K562 (cell line): ENCODE data around the gene DEPDC1B.

Experiments used
- POLR2AphosphoS5 ChIP-seq: IDR thresholded peaks from 2 replicates; pipeline ENCODE4 v1.6.1; 2011; ENCODE audit warnings: mild to moderate bottlenecking, low read depth, low read length, moderate library complexity; ENCODE audit not compliant: control insufficient read depth, insufficient read depth
- PRPF4 ChIP-seq: fragments of 200-400 bp; formaldehyde crosslinking; IDR thresholded peaks from one replicate; pipeline ENCODE4 v1.6.1; 2017; ENCODE audit warnings: low read length, low read depth, mild to moderate bottlenecking; ENCODE audit not compliant: insufficient read depth, poor library complexity, severe bottlenecking
- TCF7L2 ChIP-seq: fragments of 150-350 bp; IDR thresholded peaks from 2 replicates; pipeline ENCODE4 v1.6.1; 2016; ENCODE audit warnings: low read depth, mild to moderate bottlenecking, low read length, moderate library complexity
- XRCC5 ChIP-seq: fragments of 200-400 bp; formaldehyde crosslinking; IDR thresholded peaks from 2 replicates; pipeline ENCODE4 v1.6.1; 2017; ENCODE audit warnings: low read depth, mild to moderate bottlenecking, low read length
- TF ChIP-seq, protein P1 (sequence below), 2 experiments: fragments of 450-650 bp; formaldehyde crosslinking in 1 of 2; IDR thresholded peaks; 2 replicates each; pipeline versions ENCODE4 v1.4.0 to v1.6.1; 2014 to 2020; ENCODE audit warnings: mild to moderate bottlenecking in 2 of 2, borderline replicate concordance in 1 of 2, low read depth in 1 of 2
- TF ChIP-seq, protein P2 (sequence below): sonication (generic); formaldehyde crosslinking; IDR thresholded peaks from 2 replicates; pipeline ENCODE4 v1.4.0; 2020; ENCODE audit warnings: mild to moderate bottlenecking, missing genetic modification reagents
- TF ChIP-seq, protein P3 (sequence below): fragments of 250-450 bp; sonication (Bioruptor Pico); IDR thresholded peaks from 2 replicates; pipeline ENCODE4 v1.4.0; 2020; ENCODE audit warnings: mild to moderate bottlenecking, moderate library complexity

DNA sequence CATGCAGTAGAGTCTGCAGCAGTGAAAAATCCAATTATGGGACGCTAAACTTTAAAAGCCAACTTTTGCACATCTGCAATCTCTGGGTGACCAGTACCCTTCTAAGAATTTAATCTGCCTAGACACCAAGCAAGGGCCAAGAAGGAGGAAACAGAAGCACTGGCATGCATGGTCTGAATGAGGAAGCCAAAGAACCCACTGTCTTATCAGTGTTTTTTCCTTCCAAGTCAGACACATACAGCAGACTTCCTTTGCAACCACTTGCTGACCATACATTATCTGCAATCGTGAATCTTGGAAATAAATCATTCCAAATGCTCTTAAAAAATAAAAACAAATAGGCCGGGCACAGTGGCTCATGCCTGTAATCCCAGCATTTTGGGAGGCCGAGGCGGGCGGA is 65.9 kb downstream of the DEPDC1B start:
- TF ChIP-seq, protein P1, sequence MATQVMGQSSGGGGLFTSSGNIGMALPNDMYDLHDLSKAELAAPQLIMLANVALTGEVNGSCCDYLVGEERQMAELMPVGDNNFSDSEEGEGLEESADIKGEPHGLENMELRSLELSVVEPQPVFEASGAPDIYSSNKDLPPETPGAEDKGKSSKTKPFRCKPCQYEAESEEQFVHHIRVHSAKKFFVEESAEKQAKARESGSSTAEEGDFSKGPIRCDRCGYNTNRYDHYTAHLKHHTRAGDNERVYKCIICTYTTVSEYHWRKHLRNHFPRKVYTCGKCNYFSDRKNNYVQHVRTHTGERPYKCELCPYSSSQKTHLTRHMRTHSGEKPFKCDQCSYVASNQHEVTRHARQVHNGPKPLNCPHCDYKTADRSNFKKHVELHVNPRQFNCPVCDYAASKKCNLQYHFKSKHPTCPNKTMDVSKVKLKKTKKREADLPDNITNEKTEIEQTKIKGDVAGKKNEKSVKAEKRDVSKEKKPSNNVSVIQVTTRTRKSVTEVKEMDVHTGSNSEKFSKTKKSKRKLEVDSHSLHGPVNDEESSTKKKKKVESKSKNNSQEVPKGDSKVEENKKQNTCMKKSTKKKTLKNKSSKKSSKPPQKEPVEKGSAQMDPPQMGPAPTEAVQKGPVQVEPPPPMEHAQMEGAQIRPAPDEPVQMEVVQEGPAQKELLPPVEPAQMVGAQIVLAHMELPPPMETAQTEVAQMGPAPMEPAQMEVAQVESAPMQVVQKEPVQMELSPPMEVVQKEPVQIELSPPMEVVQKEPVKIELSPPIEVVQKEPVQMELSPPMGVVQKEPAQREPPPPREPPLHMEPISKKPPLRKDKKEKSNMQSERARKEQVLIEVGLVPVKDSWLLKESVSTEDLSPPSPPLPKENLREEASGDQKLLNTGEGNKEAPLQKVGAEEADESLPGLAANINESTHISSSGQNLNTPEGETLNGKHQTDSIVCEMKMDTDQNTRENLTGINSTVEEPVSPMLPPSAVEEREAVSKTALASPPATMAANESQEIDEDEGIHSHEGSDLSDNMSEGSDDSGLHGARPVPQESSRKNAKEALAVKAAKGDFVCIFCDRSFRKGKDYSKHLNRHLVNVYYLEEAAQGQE (IDR thresholded peaks at IDR 0.05; ENCODE audit: borderline replicate concordance): no peak
- TF ChIP-seq, protein P1 (CRISPR knock-in tag; IDR thresholded peaks at IDR 0.05; ENCODE audit: low read depth): no peak
- TF ChIP-seq, protein P2, sequence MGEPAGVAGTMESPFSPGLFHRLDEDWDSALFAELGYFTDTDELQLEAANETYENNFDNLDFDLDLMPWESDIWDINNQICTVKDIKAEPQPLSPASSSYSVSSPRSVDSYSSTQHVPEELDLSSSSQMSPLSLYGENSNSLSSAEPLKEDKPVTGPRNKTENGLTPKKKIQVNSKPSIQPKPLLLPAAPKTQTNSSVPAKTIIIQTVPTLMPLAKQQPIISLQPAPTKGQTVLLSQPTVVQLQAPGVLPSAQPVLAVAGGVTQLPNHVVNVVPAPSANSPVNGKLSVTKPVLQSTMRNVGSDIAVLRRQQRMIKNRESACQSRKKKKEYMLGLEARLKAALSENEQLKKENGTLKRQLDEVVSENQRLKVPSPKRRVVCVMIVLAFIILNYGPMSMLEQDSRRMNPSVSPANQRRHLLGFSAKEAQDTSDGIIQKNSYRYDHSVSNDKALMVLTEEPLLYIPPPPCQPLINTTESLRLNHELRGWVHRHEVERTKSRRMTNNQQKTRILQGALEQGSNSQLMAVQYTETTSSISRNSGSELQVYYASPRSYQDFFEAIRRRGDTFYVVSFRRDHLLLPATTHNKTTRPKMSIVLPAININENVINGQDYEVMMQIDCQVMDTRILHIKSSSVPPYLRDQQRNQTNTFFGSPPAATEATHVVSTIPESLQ (CRISPR knock-in tag): no peak
- TF ChIP-seq POLR2AphosphoS5 (no peak), PRPF4 (no peak), XRCC5 (no peak), TCF7L2 (no peak)
- TF ChIP-seq, protein P3, sequence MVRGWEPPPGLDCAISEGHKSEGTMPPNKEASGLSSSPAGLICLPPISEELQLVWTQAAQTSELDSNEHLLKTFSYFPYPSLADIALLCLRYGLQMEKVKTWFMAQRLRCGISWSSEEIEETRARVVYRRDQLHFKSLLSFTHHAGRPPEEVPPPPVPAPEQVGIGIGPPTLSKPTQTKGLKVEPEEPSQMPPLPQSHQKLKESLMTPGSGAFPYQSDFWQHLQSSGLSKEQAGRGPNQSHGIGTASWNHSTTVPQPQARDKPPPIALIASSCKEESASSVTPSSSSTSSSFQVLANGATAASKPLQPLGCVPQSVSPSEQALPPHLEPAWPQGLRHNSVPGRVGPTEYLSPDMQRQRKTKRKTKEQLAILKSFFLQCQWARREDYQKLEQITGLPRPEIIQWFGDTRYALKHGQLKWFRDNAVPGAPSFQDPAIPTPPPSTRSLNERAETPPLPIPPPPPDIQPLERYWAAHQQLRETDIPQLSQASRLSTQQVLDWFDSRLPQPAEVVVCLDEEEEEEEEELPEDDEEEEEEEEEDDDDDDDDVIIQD: no peak
